BE2C (cell line): ENCODE data around the gene HTR2B.

ENCODE experiments used
- DNase-seq: peaks from one replicate; pipeline ENCODE4 v3.0.0-alpha.2; 2020
- H3K27me3 ChIP-seq: fragments of 250-450 bp; sonication (Bioruptor Pico); 2 replicates; pipeline ENCODE4 v1.5.1; 2020; ENCODE audit warnings: mild to moderate bottlenecking
- H3K36me3 ChIP-seq: fragments of 250-450 bp; sonication (Bioruptor Pico); 2 replicates; pipeline ENCODE4 v1.5.1; 2020; ENCODE audit warnings: mild to moderate bottlenecking
- H3K4me1 ChIP-seq: fragments of 250-450 bp; sonication (Bioruptor Pico); 2 replicates; pipeline ENCODE4 v1.5.1; 2020
- H3K4me3 ChIP-seq: 2 replicates; pipeline ENCODE4 v1.5.1; 2011; ENCODE audit warnings: low read depth, low read length
- H3K9me3 ChIP-seq: fragments of 250-450 bp; sonication (Bioruptor Pico); 2 replicates; pipeline ENCODE4 v1.5.1; 2020
- TF ChIP-seq, protein P1 (sequence below): IDR thresholded peaks from 2 replicates; pipeline ENCODE4 v1.5.1; 2012; ENCODE audit warnings: mild to moderate bottlenecking, low read depth, low read length

HTR2B gene

DNA sequence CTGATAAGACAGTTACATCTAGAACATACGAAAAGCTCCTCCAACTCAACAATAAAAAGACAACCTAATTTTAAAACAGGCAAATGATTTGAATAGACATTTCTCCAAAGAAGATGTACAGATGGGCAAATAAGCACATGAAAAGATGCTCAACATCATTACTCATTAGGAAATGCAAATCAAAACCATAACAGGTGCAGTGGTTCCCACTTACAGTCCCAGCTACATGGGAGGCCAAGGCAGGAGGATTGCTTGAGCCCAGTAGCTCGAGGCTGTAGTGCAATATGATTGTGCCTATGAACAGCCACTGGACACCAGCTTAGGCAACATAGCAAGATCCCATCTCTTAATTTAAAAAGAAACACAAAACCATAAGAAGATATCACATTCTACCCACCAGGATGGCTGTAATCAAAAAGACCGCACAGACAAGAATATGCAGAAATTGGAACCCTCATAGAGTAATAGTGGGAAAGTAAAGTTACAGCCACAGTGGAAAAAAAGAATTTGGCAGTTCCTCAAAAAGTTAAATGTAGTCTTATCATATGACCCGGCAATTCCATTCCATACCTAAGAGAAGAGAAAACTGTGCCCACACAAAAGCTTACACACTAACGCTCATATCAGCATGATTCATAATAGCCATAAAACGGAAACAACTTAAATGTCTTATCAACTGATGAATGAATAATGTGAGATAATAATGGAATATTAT is 43.1 kb upstream of the HTR2B start:
- peaks cover 28% of the 10 kb centered on the region for H3K4me1 ChIP-seq
- H3K9me3 ChIP-seq: no peaks in the 10 kb centered on the region
- TF ChIP-seq, protein P1, sequence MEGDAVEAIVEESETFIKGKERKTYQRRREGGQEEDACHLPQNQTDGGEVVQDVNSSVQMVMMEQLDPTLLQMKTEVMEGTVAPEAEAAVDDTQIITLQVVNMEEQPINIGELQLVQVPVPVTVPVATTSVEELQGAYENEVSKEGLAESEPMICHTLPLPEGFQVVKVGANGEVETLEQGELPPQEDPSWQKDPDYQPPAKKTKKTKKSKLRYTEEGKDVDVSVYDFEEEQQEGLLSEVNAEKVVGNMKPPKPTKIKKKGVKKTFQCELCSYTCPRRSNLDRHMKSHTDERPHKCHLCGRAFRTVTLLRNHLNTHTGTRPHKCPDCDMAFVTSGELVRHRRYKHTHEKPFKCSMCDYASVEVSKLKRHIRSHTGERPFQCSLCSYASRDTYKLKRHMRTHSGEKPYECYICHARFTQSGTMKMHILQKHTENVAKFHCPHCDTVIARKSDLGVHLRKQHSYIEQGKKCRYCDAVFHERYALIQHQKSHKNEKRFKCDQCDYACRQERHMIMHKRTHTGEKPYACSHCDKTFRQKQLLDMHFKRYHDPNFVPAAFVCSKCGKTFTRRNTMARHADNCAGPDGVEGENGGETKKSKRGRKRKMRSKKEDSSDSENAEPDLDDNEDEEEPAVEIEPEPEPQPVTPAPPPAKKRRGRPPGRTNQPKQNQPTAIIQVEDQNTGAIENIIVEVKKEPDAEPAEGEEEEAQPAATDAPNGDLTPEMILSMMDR: no peak
- H3K36me3 ChIP-seq: peaks cover 59% of the 10 kb centered on the region
- H3K4me3 ChIP-seq: no peak overlapping the region
- H3K27me3 ChIP-seq: no peaks in the 10 kb centered on the region
- DNase-seq: no peak

- peaks cover 34% of the 10 kb centered on the region for H3K36me3 ChIP-seq
- TF ChIP-seq, protein P1: no peak
- DNase-seq: no peak
Observed at GRCh38 chr2:231163414-231164095, 38.7 kb upstream of the HTR2B start.

GRCh38 chr2:231163011-231163410 is 38.2 kb upstream of the HTR2B start:
- DNase-seq: no peak
- Histone ChIP-seq H3K4me3 (no peak overlapping the region), H3K4me1 (no peaks in the 10 kb centered on the region), H3K9me3 (no peaks in the 10 kb centered on the region), H3K27me3 (no peaks in the 10 kb centered on the region), H3K36me3 (peaks cover 31% of the 10 kb centered on the region)
- TF ChIP-seq, protein P1: no peak

More at GRCh38 chr2:231163414-231164095, 38.7 kb upstream of the HTR2B start:
- no peaks in the 10 kb centered on the region for H3K9me3 ChIP-seq
- H3K4me3 ChIP-seq: no peak overlapping the region
- H3K27me3 ChIP-seq: no peaks in the 10 kb centered on the region
- H3K4me1 ChIP-seq: peaks cover 2% of the 10 kb centered on the region

- H3K36me3 ChIP-seq: peaks cover 26% of the 10 kb centered on the region
- DNase-seq: no peak
- TF ChIP-seq, protein P1: no peak
- no peaks in the 10 kb centered on the region for H3K9me3 ChIP-seq
- H3K27me3 ChIP-seq: no peaks in the 10 kb centered on the region
- no peak overlapping the region for H3K4me3 ChIP-seq
- H3K4me1 ChIP-seq: no peaks in the 10 kb centered on the region
Observed at GRCh38 chr2:231161877-231162329, 37.1 kb upstream of the HTR2B start.

- Histone ChIP-seq H3K36me3 (peaks cover 20% of the 10 kb centered on the region), H3K9me3 (no peaks in the 10 kb centered on the region)
- no peak for DNase-seq
Observed at GRCh38 chr2:231161252-231161839, 36.5 kb upstream of the HTR2B start.

More at GRCh38 chr2:231161252-231161839, 36.5 kb upstream of the HTR2B start:
- TF ChIP-seq, protein P1: no peak
- H3K27me3 ChIP-seq: no peaks in the 10 kb centered on the region
- no peaks in the 10 kb centered on the region for H3K4me1 ChIP-seq
- no peak overlapping the region for H3K4me3 ChIP-seq
